Measurements from ENCODE around the gene HMG20B.

DNA sequence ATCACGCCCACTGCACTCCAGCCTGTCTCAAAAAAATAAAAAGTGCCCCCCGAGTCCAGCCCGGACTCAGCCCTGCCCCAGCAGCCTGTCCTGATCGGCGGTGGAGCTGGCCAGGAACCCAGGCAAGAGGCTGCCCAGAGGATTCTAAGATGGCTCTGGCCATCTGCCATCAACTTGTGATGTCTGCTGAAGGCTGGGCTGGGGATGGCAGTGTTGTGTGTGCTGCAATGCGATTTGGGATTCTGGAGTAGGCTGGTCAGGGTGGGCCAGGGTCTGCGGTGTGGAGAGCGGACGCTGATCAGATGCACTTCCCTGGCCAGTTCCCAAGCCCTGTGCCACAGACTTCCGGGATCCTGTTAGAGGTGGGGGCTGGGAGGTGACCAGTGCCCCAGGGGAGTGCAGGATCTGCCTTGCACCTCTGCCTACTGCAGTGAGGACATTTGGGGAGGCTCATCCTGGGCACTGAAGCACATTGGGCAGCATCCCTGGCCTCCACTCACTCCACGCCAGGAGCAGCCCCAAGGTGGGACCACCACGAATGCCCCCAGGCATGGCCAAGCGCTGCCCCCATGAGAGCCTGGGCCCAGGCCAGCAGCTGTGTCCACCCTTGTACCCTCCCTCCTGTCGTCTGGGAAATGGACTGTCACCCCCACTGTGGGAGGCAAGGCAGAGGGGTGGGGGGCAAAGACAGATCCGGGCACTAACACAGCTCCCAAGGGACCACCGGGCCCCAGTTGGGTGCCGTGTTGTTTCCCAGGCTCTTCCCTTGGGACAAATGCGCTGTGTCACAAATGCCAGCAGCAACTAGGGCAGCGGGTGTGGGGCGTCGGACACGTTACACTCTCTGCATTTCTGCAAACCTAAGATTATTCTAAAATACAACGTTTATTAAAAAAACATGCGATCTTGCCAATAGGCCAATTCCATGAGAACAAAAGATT is 37.3 kb downstream of the HMG20B start:
- TF ChIP-seq POLR2A (IDR thresholded peaks at IDR 0.05; ENCODE audit: low read length) (no peak), GATA1 (IDR thresholded peaks at IDR 0.05; ENCODE audit: low read depth, low read length) (no peak)

All from erythroblast (primary cell).